ENCODE measurements around the gene CCDC43.

- no peak for TF ChIP-seq ZNF274 (IDR thresholded peaks at IDR 0.05; ENCODE audit: low read depth, low read length)
- no peak for TF ChIP-seq CTCF (IDR thresholded peaks at IDR 0.05 in 2 of 3, conservative IDR thresholded peaks at IDR 0.05 in 1 of 3; ENCODE audit: borderline replicate concordance in 1 of 3, insufficient read depth in 1 of 3, low read depth in 2 of 3, low read length in 2 of 3)
- no peak for TF ChIP-seq POLR2AphosphoS5 (IDR thresholded peaks at IDR 0.05; ENCODE audit: low read depth, low read length)
- no peak for TF ChIP-seq SP1 (IDR thresholded peaks at IDR 0.05; ENCODE audit: low read depth)
- no peak for TF ChIP-seq TCF7L2 (IDR thresholded peaks at IDR 0.05; ENCODE audit: borderline replicate concordance, extremely low read depth, insufficient read depth, insufficient read length)
- TF ChIP-seq, protein P1, sequence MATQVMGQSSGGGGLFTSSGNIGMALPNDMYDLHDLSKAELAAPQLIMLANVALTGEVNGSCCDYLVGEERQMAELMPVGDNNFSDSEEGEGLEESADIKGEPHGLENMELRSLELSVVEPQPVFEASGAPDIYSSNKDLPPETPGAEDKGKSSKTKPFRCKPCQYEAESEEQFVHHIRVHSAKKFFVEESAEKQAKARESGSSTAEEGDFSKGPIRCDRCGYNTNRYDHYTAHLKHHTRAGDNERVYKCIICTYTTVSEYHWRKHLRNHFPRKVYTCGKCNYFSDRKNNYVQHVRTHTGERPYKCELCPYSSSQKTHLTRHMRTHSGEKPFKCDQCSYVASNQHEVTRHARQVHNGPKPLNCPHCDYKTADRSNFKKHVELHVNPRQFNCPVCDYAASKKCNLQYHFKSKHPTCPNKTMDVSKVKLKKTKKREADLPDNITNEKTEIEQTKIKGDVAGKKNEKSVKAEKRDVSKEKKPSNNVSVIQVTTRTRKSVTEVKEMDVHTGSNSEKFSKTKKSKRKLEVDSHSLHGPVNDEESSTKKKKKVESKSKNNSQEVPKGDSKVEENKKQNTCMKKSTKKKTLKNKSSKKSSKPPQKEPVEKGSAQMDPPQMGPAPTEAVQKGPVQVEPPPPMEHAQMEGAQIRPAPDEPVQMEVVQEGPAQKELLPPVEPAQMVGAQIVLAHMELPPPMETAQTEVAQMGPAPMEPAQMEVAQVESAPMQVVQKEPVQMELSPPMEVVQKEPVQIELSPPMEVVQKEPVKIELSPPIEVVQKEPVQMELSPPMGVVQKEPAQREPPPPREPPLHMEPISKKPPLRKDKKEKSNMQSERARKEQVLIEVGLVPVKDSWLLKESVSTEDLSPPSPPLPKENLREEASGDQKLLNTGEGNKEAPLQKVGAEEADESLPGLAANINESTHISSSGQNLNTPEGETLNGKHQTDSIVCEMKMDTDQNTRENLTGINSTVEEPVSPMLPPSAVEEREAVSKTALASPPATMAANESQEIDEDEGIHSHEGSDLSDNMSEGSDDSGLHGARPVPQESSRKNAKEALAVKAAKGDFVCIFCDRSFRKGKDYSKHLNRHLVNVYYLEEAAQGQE (IDR thresholded peaks at IDR 0.05; ENCODE audit: low read depth), result no peak
- no peak for TF ChIP-seq EZH2 (IDR thresholded peaks at IDR 0.05)
- TF ChIP-seq, protein P2, sequence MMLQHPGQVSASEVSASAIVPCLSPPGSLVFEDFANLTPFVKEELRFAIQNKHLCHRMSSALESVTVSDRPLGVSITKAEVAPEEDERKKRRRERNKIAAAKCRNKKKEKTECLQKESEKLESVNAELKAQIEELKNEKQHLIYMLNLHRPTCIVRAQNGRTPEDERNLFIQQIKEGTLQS (IDR thresholded peaks at IDR 0.05), result no peak
- TF ChIP-seq POLR2A (IDR thresholded peaks at IDR 0.05; ENCODE audit: borderline replicate concordance, extremely low read depth, insufficient read depth, insufficient read length), result no peak
- no peak for TF ChIP-seq CBX3 (IDR thresholded peaks at IDR 0.05; ENCODE audit: low read depth)
- no peak for TF ChIP-seq SIN3A (IDR thresholded peaks at IDR 0.05; ENCODE audit: low read depth)
Observed at GRCh38 chr17:44653384-44653783, 36.2 kb downstream of the CCDC43 start.

Measured in HCT116 (cell line).